ENCODE results near the gene VIP.

- TF ChIP-seq CTCF (IDR thresholded peaks at IDR 0.05; ENCODE audit: insufficient read depth, low read length, poor library complexity, severe bottlenecking) (no peak), EZH2phosphoT487 (conservative IDR thresholded peaks at IDR 0.05; ENCODE audit: low read length) (no peak)
Measured at GRCh38 chr6:152769993-152770392, 19.4 kb downstream of the VIP start.

Measured in SU-DHL-6 (cell line).